LHCN-M2 (cell line): ENCODE results near the gene RAD51B. TPM values are rescaled to one million over a fixed set of nuclear protein-coding genes. Genes with fewer than 3 reads are reported as not detected.

ENCODE experiments used
- DNase-seq: peaks from one replicate; pipeline ENCODE4 v3.0.0-alpha.2; 2012; ENCODE audit warnings: low read depth
- total RNA-seq: library from RNA; depleted of rRNA; stranded (reverse); fragments of >200 nt; gene quantifications from 2 replicates; pipeline ENCODE4 v1.2.3, GENCODE V29; 2014

Gene RAD51B
- total RNA-seq, 1 experiment from 2014 or later = 14.5 TPM

DNA sequence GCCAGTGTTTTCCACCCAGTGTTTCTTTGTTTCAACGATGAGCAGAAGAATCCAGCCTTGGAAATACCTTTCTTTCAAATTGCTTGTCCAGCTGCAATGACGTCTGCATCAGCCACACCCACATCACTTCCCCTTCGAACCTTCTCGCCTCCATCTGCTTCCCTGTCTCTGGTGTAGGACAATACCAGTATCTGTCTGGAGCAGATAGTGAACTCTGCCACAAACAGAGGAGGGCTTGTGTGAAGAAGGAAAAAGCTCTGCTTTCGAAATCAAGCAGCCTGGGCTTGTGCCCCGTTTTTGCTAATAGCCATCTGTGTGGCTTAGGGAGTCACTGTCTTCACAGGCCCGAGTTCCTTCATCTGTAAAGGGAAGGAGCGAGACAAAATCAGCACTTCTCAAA is 557.9 kb downstream of the RAD51B start:
- DNase-seq = no peak

DNA sequence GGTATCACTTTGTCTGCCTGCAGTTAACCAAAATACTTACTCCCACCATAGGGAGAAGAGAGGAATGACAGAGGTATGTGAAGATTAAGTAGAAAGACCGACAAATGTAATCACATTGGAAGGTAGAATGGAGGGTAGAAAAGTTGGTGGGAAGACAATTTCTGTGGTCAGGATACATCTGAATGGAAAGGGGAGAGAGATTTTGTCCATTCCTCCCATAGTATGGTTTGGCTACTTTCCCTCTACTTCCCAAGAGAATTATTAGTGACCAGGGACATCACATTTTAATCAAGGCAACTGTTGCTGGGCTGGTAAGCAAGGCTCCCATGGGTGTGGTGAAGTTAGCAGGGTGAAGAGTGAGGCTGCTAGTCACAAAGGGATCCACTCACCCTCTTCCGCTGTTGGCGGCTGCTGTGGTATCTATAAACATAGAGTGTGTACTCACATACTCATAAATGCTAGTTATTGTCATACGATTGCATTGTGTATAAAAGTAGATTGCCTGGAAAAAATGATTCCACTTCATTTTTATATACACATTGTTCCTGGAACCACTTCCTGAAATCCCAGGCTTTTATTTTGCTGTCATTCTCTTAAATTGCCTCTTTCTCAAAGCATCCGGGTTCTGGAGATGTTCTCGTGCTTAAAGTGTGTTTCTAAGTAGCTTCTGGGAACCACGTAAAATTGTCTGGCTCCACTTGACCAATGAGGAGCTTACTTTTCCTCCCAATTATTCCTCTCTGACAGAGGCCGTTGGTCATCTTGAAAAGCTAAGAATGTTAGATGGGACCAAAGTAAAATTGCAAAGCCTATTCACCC is 560.1 kb downstream of the RAD51B start:
- no peak for DNase-seq

DNA sequence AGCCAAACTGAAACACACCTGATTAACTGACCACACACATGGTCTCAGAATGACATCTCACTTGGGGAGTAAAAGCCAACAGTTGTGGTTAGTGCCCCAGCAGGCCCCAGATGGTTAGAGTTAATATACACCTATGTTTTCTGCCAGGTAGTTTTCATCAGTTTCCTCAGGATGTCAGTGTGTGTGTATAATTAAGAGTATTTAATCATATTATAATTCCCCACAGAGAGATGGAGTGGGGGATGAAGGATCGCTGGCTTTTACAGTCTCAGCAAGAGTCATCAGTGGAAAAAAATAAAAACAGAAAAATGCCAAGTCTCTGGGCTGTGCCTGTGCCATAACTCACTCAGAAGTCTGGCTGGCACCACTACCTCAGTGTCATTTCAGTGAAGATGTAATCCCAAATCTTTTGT is 560.8 kb downstream of the RAD51B start:
- DNase-seq = no peak

DNA sequence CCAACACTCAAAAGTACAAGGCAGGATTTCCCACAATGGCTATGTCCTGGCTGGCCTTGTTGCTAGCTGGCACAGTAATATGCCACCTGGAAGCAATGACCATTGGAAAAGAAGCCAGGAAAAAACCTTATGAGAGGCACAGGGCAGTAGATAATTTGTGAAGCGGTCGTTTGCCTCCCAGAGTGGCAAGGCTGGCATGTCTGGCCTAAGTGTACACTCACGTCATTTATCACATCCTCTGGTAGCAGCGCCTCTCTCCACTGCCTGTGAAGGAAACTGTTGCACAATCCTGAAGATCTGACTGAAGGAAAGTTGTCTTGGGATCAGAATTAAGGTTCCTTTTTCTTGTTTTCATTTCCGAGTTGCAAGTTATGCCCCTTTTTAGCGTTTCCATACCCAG is 564.8 kb downstream of the RAD51B start:
- no peak for DNase-seq

DNA sequence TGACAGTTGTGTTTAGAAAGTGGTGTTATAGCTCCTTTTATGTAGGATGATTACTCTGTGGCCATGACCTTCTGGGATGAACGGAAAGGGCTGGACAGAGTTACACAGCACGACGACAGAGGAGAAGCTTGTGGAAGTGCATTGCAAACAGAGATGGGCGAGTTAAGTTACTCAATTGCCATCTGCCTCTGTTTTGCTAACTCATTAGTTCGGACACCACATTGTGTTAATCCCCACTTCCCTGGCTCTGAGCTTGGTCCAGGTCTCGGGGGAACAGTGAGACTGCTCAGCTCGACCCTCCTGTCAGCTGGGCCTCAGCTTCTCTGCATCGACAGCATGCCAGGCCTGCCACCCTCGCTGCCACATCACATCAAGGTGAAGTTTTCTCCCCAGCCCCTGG is 565.3 kb downstream of the RAD51B start:
- no peak for DNase-seq

DNA sequence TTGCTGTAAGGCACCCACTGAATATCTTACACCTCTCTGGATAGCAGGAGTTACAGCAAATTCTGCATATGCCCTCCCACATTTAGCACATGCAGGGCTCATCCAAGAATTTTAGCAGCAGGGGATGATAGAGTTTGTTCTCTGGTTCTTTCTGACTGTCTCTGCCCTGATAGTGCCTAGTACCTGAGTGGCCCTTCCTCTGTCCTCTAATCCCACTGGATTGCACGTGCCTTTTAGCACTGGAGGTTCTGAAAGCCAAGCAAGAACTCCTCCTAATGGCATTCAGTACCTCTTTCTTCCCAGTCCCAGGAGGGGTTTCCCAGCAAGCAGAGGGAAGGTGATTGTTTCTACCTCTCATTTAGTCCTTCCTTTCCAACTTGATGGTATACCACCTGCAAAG is 566.9 kb downstream of the RAD51B start:
- no peak for DNase-seq

DNA sequence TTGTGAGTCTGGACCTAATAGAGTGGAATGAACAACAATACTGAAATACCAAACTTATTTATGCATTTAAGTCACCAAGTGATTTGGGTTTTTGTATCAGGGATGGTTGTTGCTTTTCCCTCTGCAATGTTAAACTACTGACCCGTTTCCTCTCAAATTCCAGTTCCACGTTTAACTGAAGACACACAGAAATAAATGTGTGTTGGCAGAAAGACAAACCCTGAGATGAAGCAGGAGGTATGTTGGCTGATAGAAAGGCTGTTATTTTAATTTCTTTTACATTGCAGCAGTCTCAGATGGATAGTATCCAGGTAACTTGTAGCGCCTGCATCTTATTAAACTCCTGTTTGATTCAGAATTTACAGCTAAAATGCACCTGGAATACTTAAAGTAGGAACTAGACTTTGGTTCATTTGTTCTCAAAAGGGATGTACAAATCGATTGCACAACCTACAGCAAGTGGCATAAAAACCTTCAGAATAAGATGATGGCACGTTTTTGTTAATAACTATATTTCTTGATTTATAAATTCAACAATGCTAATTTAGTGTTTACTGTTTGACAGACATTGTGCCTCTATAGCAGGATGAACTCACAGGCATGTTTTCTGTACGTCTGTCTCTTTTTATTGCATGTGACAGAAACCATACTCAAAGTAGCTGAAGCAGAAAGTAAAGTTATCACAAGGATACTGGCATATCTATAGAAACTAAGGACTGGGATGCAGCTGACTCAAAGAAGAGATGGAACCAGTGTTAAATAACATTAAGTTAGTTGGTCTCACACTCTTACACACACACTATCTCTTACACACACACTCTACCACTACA is 567.6 kb downstream of the RAD51B start:
- no peak for DNase-seq

DNA sequence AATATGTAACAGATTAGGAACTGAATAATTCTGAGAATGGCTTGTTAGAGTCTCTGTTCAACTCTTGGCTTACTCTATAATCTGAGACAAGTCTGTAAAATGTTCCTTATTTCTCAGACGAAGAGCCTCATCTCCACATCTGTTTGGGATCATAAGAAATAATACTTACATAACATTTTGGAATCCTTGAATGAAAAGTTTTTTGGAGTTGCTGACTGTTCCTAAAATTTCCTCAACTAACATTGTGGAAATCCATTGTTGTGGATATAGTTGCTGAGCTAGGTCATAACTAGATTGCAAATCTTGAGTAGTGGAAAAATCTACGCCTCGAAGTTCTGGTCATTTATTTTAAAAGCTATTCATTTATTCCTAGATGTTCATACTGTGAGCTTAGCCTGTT is 570.4 kb downstream of the RAD51B start:
- DNase-seq = no peak

DNA sequence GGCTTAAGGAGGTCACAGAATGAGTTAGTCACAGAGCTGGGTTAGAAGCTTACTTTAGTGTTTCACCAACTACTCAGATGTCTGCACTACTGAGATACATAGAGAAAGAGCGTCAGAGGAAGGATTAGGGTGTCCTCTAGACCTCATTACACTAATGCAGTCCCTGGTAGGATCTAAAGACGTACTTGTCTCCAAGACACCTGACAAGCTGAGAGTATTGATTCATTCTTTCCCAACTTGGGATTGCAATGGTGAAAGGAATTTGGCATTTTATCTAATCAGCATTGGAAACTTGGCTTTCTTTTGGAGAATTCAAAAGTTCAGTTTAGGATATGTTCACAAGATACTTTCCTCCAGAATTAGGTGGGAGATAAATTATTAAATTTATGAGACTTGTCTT is 571.2 kb downstream of the RAD51B start:
- no peak for DNase-seq

DNA sequence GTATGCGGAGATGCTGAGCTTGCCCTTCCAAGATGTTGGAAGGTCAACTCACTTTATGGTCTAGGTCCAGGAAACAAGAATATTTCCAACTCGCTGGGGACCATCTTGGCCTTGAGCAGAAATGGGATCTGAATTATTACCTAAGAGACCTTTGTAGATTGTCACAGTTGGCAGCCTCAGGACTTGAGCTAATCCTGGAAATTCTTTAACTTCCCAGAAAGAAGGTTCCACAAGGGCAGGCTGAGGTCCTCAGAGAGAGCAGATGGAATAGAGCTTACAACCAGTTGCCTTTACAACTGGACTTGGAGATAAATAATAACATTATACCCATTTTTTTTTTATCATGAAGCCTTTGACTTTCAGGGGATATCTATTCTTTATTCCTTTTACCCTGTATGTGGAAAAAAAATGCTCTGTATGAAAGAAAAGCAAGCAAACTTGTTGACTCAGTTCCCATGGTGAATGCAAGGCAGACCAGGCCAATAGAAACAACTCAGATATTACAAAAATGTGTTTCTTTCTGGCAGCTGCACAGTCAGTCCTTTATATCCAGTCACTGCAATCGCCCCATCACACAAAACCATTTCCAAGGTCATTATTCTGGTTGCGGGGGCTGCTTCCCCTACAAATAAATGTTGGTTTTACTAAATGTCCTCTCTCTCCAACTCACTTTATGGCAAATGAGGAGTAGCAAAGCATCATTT is 571.9 kb downstream of the RAD51B start:
- DNase-seq = no peak

DNA sequence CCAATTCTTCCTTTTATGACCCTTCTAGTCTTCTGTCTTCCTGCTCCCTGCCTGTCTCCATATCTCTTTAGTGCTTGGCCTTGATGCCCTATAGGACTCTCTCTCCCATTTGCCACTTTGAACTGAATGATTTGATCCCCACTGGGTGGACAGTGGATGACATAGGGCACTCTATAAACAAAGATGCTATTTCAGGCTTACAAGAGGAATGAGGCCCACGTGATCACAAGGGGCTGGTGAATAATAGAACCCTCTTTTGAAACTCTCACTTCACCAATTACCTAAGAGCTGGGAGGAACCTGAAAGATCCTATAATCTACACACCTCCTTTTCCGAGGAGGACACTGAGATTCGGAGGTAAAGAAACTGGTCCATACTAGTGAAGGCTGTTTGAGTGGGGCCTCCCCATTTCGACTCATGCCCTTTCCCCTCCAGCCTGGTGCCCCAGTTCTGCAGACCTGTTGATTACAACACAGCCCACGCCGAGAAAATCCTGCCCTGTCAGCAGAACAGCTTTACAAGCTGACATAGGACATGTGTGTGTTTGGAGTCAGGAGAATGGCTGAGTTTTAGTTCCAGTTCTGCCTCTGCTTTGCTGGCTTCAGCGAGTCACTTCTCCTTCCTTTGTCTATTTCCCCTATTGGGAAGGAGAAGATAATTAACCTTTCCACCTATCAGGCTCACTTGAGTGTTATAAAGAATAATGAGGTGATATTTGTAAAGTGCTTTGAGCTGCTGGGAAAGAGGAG is 573.0 kb downstream of the RAD51B start:
- DNase-seq = no peak

DNA sequence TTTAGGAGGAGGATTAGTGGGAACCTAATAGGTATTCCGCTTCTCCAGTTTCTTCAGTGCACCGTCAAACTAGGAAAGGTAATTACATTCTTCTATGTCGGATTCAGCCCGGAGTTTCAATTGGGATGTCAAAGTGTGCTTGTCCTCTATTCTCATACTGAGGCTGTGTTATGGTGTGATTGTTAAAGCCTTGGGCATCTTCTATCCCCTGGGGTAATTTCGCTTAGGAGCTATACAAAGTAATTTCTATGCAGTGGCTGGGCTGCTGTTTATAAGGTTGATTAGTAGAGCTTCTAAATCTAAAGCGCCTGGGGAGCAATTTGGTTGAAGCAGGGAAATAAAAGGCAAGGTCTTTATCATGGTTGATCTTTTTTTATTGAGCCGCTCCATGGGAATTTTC is 573.7 kb downstream of the RAD51B start:
- no peak for DNase-seq

DNA sequence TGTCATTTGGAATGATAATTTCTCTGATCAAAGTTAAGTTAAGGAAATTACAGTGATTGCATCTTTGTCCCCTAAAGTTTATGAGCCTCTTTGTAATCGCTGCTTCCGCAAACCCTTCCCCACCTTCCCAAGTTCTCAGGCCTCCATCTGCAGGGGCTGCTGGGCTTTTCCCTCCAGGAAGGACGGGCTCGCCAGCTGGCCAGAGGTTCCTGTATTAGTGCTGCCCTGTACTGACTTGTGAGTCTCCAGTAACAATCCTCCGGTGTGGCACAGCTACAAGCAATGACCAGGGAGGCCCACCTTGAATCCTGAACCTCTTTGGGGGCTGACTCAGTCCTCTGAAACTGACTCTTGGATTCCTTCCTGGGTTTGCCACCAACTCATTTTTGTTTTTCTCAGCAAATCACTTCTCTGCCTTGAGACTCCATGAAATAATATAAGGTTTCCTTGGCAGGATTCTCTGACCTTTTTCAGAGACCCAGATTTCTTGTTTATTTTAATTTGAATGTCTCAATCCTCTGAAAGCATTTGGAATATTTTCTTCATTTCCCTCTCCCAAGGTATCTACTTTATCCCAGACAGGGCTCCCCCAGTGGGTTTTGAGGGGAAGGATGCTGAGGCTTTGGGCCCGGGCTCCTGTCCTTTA is 574.7 kb downstream of the RAD51B start:
- DNase-seq = no peak

DNA sequence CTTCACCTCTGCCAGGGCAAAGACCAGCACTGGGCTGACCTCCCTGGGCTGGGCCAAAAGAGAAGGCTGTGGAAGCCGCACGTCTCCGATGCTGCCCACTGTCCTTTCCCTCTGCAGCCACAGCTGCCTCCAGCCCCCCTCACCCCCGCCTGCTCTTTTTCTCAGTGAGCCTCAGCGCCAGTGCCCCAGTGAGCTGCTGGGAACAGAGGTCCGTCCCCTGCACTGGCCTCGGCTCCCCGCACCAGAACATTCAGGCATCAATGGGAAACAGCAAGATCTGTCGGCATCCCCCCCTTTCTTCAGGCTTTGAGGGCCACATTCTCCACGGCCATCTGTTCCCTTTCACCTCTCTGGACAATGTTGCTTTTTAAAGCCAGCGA is 575.2 kb downstream of the RAD51B start:
- no peak for DNase-seq

DNA sequence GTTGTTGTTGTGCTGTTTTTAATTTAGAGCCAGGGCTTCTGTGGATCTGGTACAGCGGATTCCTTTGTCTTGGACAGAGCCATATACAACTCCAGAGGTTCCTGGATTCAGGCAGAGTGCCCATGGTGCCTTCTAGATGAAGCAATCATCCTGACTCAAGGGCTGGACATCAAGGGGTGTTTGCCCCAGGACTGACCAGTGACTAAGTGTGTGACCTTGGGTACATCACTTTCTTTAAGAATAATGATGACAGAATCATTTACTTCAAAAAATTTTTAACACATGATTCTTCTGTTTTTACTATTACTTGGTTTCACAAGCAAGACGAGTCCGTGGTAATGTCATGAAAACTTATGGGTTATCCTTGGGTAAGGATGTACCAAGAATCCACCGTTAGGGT is 576.0 kb downstream of the RAD51B start:
- peak; percentile 37 for DNase-seq

DNA sequence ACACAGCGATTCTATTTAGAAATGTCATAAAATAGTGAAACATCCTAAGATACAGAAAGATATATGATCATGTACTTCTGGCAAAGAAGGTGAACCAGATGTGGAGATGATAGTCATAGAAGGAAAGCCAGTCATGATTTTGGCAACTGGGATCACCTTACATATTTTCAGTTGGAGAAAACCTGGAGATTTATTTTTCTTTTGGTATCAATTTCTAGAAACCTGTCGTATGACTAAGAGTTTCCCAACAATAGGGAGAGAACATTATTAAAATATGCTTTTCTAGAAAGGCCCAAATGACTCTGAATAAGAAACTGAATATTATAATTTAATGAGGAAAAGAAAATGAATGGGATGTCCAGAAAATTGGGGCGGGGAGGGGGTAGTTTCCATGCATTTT is 576.9 kb downstream of the RAD51B start:
- DNase-seq = no peak

DNA sequence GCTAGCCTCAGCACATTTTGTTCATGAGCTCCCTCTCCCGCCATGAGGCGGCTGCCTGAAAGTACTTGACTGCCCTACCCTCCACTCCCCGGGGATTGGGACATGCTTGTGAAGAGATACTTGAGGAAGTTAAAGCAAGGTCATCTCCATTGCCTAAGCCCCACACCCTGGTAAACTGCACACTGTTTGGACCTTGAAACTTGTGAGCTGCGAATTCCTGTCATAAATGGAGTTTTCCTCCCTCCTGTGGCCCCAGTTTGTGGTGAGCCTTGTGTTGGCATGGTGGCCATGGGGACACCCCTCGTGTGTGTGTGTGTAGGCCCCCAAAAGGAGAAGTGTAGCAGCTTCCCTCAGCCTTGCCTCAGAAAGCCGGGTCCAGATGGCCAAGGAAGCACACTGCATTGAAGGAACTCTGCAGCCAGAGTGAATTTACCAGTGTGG is 577.8 kb downstream of the RAD51B start:
- no peak for DNase-seq

DNA sequence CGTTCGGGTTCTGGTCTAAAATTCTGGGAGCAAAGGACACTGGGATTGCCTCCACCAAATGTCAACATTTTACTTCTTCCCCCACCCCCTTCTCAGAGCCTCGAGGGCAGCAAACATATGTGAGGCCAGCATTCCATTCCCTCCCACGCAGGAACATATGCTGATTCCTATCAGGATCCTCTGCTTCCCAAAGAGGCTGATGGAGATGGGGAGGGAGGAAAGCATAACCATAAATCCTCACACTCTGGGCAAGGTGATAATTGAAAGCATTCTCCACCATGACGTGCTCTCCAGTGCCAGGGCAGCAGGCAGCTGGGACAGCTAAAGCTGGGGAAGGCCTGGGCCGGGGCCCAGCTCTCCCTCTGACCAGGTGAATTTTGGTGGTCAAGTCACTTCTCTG is 578.2 kb downstream of the RAD51B start:
- DNase-seq = no peak

DNA sequence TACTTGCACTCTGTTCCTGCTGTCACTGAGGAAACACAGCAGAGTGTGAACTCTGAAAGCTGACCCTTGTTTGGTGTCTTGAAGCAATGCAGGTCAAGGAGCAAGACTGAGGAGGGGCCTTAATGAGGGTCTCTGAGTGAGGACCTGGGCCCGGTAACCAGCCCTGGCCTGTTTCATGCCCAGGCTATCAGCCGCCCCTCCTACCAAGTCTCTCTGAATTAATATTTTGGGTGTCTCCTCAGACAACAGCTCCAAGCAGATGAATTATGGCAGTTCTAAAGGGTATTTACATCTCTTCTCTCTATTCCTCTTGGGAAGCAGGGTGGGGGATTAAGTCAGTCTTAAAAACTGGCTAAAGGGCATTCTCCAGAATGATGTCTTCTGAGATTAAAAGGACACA is 578.8 kb downstream of the RAD51B start:
- DNase-seq = no peak

DNA sequence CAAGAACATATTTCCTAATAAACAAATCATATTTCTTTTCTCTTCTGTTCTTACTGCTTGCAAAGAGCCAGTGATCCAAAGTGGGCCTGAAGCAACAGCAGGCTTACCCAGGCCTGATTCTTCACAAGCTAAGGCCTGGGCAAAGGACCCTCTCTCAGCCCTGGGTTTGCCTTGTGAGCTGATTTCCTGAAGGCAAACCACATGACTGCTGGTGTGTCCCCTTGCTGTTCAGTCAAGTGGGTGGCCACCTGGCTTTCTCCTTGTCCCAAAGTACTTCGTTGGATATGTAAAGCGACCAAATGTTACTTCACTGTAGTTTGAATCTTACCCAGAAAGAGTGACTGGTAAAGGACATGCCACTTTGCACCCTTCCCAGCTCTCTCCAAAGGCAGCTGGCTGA is 580.4 kb downstream of the RAD51B start:
- no peak for DNase-seq

DNA sequence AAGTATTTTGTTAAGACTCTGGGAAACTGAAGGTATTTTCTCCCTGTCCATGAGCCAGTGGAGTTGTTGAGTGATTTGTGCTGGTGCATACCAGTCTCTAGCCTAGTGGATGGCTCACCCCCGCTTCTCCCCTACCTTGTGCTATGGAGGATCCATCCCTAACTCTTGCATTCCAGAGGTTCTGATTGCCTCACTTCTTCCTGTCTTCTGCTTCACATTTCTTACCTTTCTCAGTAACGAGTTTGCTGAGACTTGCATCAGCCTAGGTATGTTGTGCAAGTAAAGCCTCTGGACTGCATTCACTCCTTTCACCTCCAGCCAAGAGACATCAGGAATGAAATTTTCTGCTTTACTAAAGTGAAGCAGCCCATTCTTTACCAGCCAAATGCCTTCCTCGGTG is 581.7 kb downstream of the RAD51B start:
- DNase-seq = no peak
